ENCODE data around the gene BCAR1. TPM values are rescaled to one million over a fixed set of nuclear protein-coding genes. Genes with fewer than 3 reads are reported as not detected.

Gene BCAR1
- total RNA-seq, 1 donor from 2014 or later: 182 TPM

GRCh38 chr16:75257886-75258806 lies 6.7 kb upstream of the BCAR1 start:
- no peak for DNase-seq (ENCODE audit: low spot score)
- Mint-ChIP-seq H3K4me3 (ENCODE audit: unreplicated experiment) (peak overlapping the region; percentile 62), H3K9me3 (ENCODE audit: unreplicated experiment) (no peaks in the 10 kb centered on the region), H3K27ac (ENCODE audit: unreplicated experiment) (peak overlapping the region; percentile 91), H3K36me3 (ENCODE audit: low read depth, unreplicated experiment) (peaks cover 12% of the 10 kb centered on the region), H3K4me1 (ENCODE audit: unreplicated experiment) (peaks cover 65% of the 10 kb centered on the region), H3K27me3 (ENCODE audit: unreplicated experiment) (peaks cover 18% of the 10 kb centered on the region)
- TF ChIP-seq CTCF (IDR thresholded peaks at IDR 0.05; ENCODE audit: unreplicated experiment): no peak

- H3K27me3 Mint-ChIP-seq (ENCODE audit: unreplicated experiment): peaks cover 16% of the 10 kb centered on the region
- peak overlapping the region; percentile 57 for H3K27ac Mint-ChIP-seq (ENCODE audit: unreplicated experiment)
- no peaks in the 10 kb centered on the region for H3K9me3 Mint-ChIP-seq (ENCODE audit: unreplicated experiment)
- peaks cover 12% of the 10 kb centered on the region for H3K36me3 Mint-ChIP-seq (ENCODE audit: low read depth, unreplicated experiment)
- no peak overlapping the region for H3K4me3 Mint-ChIP-seq (ENCODE audit: unreplicated experiment)
- peaks cover 63% of the 10 kb centered on the region for H3K4me1 Mint-ChIP-seq (ENCODE audit: unreplicated experiment)
- no peak for DNase-seq (ENCODE audit: low spot score)
- no peak for TF ChIP-seq CTCF (IDR thresholded peaks at IDR 0.05; ENCODE audit: unreplicated experiment)
These were observed 5.4 kb upstream of the BCAR1 start for GRCh38 chr16:75256696-75257343.

- Mint-ChIP-seq H3K4me1 (ENCODE audit: unreplicated experiment) (peaks cover 60% of the 10 kb centered on the region), H3K9me3 (ENCODE audit: unreplicated experiment) (no peaks in the 10 kb centered on the region), H3K36me3 (ENCODE audit: low read depth, unreplicated experiment) (peaks cover 12% of the 10 kb centered on the region), H3K4me3 (ENCODE audit: unreplicated experiment) (no peak overlapping the region), H3K27me3 (ENCODE audit: unreplicated experiment) (peaks cover 14% of the 10 kb centered on the region), H3K27ac (ENCODE audit: unreplicated experiment) (peak overlapping the region; percentile 70)
- no peak for TF ChIP-seq CTCF (IDR thresholded peaks at IDR 0.05; ENCODE audit: unreplicated experiment)
- no peak for DNase-seq (ENCODE audit: low spot score)
These were observed 4.7 kb upstream of the BCAR1 start for GRCh38 chr16:75256059-75256571.

GRCh38 chr16:75254359-75254837 lies 3.0 kb upstream of the BCAR1 start:
- DNase-seq (ENCODE audit: low spot score): no peak

More at GRCh38 chr16:75254359-75254837, 3.0 kb upstream of the BCAR1 start:
- peak overlapping the region; percentile 93 for H3K27ac Mint-ChIP-seq (ENCODE audit: unreplicated experiment)
- H3K27me3 Mint-ChIP-seq (ENCODE audit: unreplicated experiment): peaks cover 21% of the 10 kb centered on the region
- H3K4me3 Mint-ChIP-seq (ENCODE audit: unreplicated experiment): peak overlapping the region; percentile 47
- peaks cover 58% of the 10 kb centered on the region for H3K4me1 Mint-ChIP-seq (ENCODE audit: unreplicated experiment)
- H3K36me3 Mint-ChIP-seq (ENCODE audit: low read depth, unreplicated experiment): peaks cover 7% of the 10 kb centered on the region
- TF ChIP-seq CTCF (IDR thresholded peaks at IDR 0.05; ENCODE audit: unreplicated experiment): no peak
- no peaks in the 10 kb centered on the region for H3K9me3 Mint-ChIP-seq (ENCODE audit: unreplicated experiment)

Measured in endothelial cell (in vitro differentiated cells).